SU-DHL-6 (cell line): ENCODE results near the gene DNAI4.

Experiments
- H2AFZ ChIP-seq: fragments of 200-600 bp; sonication (generic); 2 replicates; pipeline ENCODE4 v1.6.1; 2014; ENCODE audit warnings: low read depth, mild to moderate bottlenecking, moderate library complexity, mixed read lengths, antibody characterized with exemption, low read length; ENCODE audit not compliant: severe bottlenecking
- H3F3A ChIP-seq: fragments of 200-600 bp; shearing (Covaris generic); 2 replicates; pipeline ENCODE4 v1.6.0; 2016; ENCODE audit warnings: antibody characterized with exemption, mild to moderate bottlenecking; ENCODE audit not compliant: insufficient read depth
- H3K27ac ChIP-seq: fragments of 200-600 bp; sonication (generic); 2 replicates; pipeline ENCODE4 v1.5.1; 2016; ENCODE audit warnings: low read depth, mild to moderate bottlenecking, low read length, moderate library complexity, mixed read lengths
- H3K27me3 ChIP-seq: fragments of 200-600 bp; sonication (generic), shearing (Covaris generic); 2 replicates; pipeline ENCODE4 v1.6.0; 2014; ENCODE audit warnings: mild to moderate bottlenecking, low read length
- H3K36me3 ChIP-seq: fragments of 200-600 bp; sonication (generic); 2 replicates; pipeline ENCODE4 v1.6.1; 2014; ENCODE audit warnings: mild to moderate bottlenecking, low read length, mixed read lengths
- H3K4me2 ChIP-seq: fragments of 300-600, 200-600 bp; shearing (Covaris generic), sonication (generic); 2 replicates; pipeline ENCODE4 v1.6.0; 2014; ENCODE audit warnings: low read length, low read depth, mild to moderate bottlenecking; ENCODE audit not compliant: poor library complexity, severe bottlenecking
- H3K4me3 ChIP-seq: fragments of 200-600 bp; sonication (generic); 2 replicates; pipeline ENCODE4 v1.5.1; 2014; ENCODE audit warnings: antibody characterized with exemption, low read length, mild to moderate bottlenecking, mixed read lengths; ENCODE audit not compliant: insufficient read depth, poor library complexity, severe bottlenecking
- H3K79me2 ChIP-seq: fragments of 200-600 bp; sonication (generic); 2 replicates; pipeline ENCODE4 v1.6.1; 2014; ENCODE audit warnings: mild to moderate bottlenecking, low read length, moderate library complexity; ENCODE audit not compliant: insufficient read depth
- H3K9ac ChIP-seq: fragments of 200-600 bp; sonication (generic); 2 replicates; pipeline ENCODE4 v1.7.0; 2014; ENCODE audit warnings: mild to moderate bottlenecking, low read length
- H3K9me2 ChIP-seq: fragments of 200-600 bp; sonication (generic); replicated peaks from 2 replicates; pipeline ENCODE4 v1.6.1; 2014; ENCODE audit warnings: low read length; ENCODE audit not compliant: insufficient read depth
- H3K9me3 ChIP-seq: fragments of 200-600 bp; sonication (generic); 2 replicates; pipeline ENCODE4 v1.6.1; 2014; ENCODE audit warnings: low read length, mixed read lengths; ENCODE audit not compliant: insufficient read depth
- H4K20me1 ChIP-seq: fragments of 200-600 bp; sonication (generic); 2 replicates; pipeline ENCODE4 v1.6.1; 2014; ENCODE audit warnings: low read depth, mild to moderate bottlenecking, antibody characterized with exemption, low read length, moderate library complexity, mixed read lengths
- CTCF ChIP-seq: fragments of 200-600 bp; sonication (generic); IDR thresholded peaks from one replicate; pipeline ENCODE4 v1.5.1; 2017; ENCODE audit warnings: antibody characterized with exemption, mild to moderate bottlenecking, low read length, moderate library complexity; ENCODE audit not compliant: insufficient read depth, poor library complexity, severe bottlenecking
- EZH2phosphoT487 ChIP-seq: fragments of 200-600 bp; sonication (generic), shearing (Covaris generic); conservative IDR thresholded peaks from 2 replicates; pipeline ENCODE4 v1.6.1; 2018; ENCODE audit warnings: mild to moderate bottlenecking, antibody characterized with exemption, low read length, moderate library complexity, mixed read lengths

Gene DNAI4

DNA sequence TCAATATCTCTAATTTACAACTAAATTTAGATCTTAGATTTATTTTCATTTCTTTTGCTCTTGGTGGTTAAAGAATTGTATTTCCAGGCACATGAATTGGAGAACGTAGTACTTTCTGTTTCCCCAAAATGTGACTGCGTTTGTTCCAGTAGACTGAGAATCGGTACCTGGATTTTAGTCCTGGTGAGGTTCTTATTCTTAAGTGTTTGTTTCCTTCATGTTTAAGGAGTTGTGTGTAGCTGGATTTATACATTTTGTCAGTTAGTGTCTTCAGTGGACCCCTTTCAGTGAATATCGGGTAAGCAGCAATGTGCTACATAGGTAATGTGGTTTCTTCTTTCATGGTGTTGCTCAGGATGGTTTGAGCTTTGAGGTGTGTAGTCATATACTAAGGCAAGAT lies 6.9 kb upstream of the DNAI4 start:
- no peak for TF ChIP-seq CTCF
- TF ChIP-seq EZH2phosphoT487 = no peak
- Histone ChIP-seq H3K27ac (no peak overlapping the region; the same call in 1 of the 2 replicates), H3K4me3 (peak overlapping the region; percentile 94), H3K36me3 (peaks cover 3% of the 10 kb centered on the region; the same call in 1 of the 2 replicates), H3K9me3 (no peaks in the 10 kb centered on the region), H3K27me3 (no peaks in the 10 kb centered on the region), H3K9me2 (no peaks in the 10 kb centered on the region), H3F3A (peaks cover 29% of the 10 kb centered on the region), H3K4me2 (peak overlapping the region; percentile 96), H3K79me2 (peaks cover 86% of the 10 kb centered on the region), H3K9ac (peak overlapping the region; percentile 91), H4K20me1 (peaks cover 39% of the 10 kb centered on the region), H2AFZ (no peak overlapping the region)

GRCh38 chr1:66930823-66931174 lies 6.1 kb upstream of the DNAI4 start:
- peak overlapping the region; percentile 80 for H3K27ac ChIP-seq
- peaks cover 38% of the 10 kb centered on the region for H4K20me1 ChIP-seq
- H3K36me3 ChIP-seq = peaks cover 3% of the 10 kb centered on the region; the same call in 1 of the 2 replicates
- peaks cover 33% of the 10 kb centered on the region for H3F3A ChIP-seq
- peak overlapping the region; percentile 68 for H2AFZ ChIP-seq
- peaks cover 86% of the 10 kb centered on the region for H3K79me2 ChIP-seq
- H3K9ac ChIP-seq = peak overlapping the region; percentile 91
- H3K4me2 ChIP-seq = peak overlapping the region; percentile 96
- no peaks in the 10 kb centered on the region for H3K27me3 ChIP-seq
- no peaks in the 10 kb centered on the region for H3K9me3 ChIP-seq
- H3K9me2 ChIP-seq = no peaks in the 10 kb centered on the region
- TF ChIP-seq CTCF (no peak), EZH2phosphoT487 (no peak)
- H3K4me3 ChIP-seq = peak overlapping the region; percentile 94

DNA sequence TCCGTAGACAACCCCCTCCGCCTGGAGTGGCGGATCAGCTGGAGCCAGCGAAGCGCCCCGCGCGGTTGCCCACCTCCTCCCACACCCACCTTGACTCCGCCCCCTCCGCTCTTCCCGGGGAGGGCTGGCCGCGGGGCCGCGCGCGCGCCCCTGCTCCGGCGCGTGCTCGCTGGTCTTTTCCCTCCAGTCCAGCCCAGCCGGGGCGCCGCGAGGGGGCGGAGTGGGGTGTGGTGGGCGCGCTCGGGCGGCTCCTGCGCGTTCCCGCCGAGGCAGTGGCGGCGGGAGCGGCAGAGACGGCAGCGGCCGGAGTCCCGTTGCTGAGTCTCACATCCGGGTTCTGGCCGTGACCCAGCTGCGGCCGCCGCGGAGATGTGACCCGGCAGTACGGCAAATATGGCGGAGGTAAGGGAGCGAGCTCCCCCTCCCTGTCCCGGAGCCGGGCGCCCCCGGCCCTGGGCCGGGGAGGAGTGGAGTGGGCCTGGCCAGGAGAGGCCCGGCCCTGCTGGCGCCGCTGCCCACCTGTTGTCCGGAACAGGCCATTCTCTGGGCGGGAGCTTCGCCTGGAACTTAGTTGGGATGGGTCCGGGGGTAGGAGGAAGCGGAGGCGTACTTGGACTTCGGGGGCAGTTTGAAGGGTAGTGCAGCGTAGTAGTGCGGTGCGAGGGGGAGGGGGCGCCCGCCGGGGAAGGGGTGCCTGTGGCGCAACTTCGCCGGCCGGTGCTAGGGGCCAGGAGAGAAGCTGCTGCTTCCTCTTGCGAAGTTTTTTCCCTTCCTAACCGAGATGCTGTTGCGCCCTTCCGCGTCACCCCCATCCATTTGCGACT lies 5.6 kb upstream of the DNAI4 start:
- Histone ChIP-seq H3K9me3 (no peaks in the 10 kb centered on the region), H3K9ac (peak overlapping the region; percentile 91), H3K36me3 (no peaks in the 10 kb centered on the region), H3K27ac (peak overlapping the region; percentile 80), H3K27me3 (no peaks in the 10 kb centered on the region), H2AFZ (peak overlapping the region; percentile 68), H3K4me3 (peak overlapping the region; percentile 94), H3K79me2 (peaks cover 86% of the 10 kb centered on the region), H4K20me1 (peaks cover 33% of the 10 kb centered on the region), H3K9me2 (no peaks in the 10 kb centered on the region), H3F3A (peaks cover 33% of the 10 kb centered on the region), H3K4me2 (peak overlapping the region; percentile 96)
- TF ChIP-seq CTCF (no peak), EZH2phosphoT487 (no peak)
